HG03460 (cell line): ENCODE results near the gene POU2AF1.

Source experiments
- ATAC-seq: cut with Tn5 transposase; IDR thresholded peaks from one replicate; pipeline ENCODE4 v1.9.1; 2021; ENCODE audit not compliant: unreplicated experiment

Gene POU2AF1

DNA sequence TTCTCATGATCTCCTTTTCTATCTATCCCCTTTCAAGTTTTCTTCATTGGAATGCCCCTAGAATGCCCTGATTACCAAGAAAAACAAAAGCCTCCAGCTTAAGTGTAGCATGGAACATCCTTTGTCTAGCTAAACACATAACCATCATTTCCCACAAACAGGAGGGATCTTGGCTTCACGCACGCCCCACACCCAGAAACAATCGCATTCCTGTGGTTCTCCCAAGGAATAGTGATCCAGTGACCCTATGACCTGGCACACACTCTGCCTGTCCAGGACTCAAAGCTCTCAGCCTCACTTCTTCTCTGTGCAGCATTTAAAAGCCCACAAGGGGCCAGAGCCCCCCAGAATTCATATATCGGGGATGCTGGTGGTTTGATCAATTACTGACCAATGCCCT lies 9.3 kb upstream of the POU2AF1 start:
- ATAC-seq = no peak

DNA sequence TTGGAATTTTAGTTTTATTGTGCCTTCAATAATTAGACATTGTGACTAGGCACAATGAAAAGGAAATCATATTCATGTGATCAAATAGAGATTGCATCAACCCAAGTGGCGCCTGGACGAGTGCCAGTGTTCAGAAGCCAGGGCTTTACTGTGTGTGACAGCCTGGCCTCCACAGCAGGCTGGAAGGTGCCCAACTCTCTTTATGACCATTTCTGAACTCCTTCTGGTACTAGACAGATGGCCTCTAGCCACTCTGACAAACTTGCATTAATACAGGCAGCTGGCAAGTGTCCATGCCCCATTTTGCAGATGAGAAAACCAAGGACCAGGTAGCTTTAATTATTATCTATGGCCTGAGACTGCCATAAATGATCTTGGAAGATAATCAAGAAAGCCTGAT lies 8.3 kb upstream of the POU2AF1 start:
- no peak for ATAC-seq

DNA sequence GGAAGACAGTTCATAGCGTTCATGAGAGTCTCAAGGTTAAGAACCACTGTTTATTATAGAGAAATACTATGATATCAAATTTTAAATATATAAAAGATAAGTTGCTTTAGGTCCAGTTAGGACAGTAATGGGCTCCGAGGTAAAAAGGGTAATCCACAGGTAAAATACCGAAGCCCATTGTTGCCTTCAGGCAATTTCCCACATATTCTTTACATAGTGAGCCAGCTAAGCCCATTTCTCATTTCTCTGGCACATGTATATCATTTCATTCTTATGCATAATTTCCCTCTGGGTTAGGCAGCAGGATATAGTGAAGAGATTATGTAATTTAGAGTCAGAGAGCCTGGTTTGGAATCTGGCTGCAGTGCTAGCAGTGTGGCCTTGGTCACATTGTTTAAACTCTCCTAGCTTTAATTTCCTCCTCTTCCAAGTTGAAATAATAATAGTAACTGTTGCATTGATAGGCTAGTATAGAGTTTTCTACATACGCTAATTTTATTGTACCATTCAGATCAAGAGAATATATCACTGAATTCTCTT lies 7.6 kb upstream of the POU2AF1 start:
- ATAC-seq = no peak

- ATAC-seq = no peak
Observed at GRCh38 chr11:111384494-111384893, 5.4 kb upstream of the POU2AF1 start.

DNA sequence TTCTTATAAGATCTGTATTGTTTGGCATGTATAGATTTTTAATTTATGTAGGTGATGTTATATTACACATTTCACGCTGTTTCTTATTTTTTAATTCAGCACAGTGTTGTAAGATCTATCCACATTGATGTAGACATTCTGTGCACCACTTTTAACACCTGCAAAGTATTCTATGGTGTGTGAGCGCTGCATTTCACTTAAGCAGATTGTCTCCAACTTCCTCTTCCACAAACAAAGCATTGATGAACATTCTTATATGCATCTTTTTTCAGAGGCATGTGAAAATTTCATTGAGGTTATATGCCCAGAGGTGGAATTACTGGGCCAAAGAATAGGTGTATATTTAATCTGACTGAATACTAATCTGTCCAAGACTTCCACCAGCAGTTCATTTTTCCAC lies 3.4 kb upstream of the POU2AF1 start:
- no peak for ATAC-seq

GRCh38 chr11:111379602-111380136 lies 594 bp upstream of the POU2AF1 start:
- ATAC-seq = peak; percentile 41

DNA sequence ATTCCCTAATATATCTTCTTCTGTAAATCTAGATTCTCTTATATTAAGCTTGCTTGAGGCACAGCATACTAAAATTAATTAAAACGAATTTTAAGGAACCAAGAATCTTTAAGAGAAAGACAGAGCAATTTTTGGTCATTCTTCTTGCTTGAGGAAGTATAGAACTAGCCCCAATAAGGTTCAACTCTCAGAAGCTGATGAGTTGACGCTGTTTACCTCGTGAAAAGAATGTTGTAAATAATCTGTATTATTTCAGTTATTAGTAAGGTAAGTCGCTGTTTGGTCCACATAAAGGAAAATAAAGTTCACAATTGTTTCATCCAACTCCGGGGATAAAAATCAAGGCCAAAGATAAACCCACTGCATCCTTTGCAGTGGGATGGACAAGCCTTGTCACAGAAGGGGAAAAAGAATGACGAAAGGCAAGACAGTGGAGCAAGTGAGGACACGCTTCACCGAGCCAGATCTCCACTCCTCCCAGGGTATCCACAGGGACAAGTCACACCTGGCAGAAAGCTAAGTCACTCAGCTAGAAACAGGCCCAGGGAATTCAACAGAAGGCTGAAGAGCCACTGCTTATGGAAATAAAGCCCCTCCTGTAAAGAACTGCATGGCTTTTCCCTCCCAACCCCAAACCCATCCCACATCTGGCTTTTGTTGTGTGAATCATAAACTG lies 752 bp downstream of the POU2AF1 start:
- peak; percentile 1 for ATAC-seq

GRCh38 chr11:111376181-111376871 lies 2.7 kb downstream of the POU2AF1 start:
- no peak for ATAC-seq

DNA sequence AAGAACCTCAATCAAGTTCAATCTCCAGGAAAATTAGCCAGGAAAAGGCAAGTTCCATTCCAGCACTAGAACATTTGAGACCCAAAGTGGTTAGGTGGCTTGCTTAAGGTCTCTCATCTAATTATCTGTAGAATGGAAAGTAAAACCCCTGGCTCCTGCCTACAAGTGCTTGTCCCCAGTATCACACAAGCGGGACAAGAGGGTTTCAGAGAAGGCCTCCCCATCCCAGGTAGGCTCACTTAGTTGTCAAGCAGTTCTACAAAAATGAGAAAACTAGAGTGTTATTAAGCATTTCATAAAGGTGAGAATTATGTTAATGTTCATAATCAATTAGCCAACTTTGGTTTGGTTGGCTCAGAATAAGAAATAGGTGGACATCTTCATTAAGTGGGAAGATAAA lies 5.5 kb downstream of the POU2AF1 start:
- no peak for ATAC-seq

DNA sequence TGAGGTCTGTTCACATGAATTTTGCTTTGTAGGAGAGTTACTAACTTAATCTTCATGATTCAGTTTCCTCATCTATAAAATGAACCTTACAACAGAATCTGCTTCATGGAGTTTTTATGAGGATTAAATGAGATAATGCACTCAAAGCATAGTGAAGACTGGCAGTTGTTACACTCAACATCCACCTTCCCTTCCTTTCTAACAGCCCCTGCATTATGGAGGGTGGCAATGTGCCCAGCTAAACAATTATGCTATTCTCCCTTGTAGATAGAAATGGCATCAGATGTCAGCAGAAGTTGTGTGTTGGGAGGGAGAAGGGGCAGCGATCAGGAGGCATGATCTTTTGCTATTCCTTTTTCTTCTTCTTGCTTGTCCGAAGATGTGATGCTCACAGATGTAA lies 6.5 kb downstream of the POU2AF1 start:
- ATAC-seq = no peak

- peak; percentile 38 for ATAC-seq
Observed at GRCh38 chr11:111370902-111371578, 8.0 kb downstream of the POU2AF1 start.

DNA sequence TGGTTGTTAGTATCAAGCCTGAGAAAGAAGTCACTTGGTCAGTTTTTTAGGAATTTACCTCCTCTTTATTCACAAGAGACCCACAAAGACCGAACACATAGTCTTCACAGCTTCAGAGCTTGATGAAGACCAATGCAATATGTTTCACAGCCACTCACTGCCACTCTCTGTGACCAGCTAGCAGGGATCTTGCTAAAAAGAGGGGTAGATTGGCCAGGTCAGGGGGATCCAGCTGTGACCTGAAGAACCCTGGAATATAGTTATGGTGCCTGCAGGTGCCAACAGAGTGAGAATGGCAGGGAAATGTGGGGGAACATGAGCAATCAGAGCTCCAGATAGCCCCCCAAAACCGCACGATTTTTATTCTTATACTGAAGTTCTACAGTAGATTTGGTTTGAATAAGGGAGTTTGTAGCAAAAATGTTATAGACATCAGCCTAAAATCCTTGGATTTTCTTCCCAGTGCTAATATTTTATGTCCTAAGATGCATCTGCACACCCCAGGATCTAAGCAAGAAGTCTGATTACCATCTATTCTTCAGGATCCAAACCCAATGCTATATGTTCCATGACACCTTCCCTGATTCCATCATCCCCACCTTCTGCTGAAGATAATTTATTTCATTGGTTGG lies 8.7 kb downstream of the POU2AF1 start:
- no peak for ATAC-seq

DNA sequence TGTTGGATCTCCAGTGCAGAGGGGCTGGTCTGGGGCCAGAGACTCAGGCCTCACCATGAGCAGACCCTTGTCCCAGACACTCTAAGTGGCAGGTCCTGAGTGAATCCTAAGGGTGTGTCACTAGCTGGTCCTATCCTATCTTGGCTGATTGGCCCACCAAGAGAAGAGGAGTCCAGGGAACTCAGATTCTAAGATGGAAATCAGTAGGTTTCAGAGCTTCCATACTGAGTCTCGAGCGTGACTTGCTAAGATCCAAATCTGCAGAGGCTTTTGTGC lies 10.9 kb downstream of the POU2AF1 start:
- ATAC-seq = no peak

GRCh38 chr11:111367411-111368284 lies 11.4 kb downstream of the POU2AF1 start:
- peak; percentile 50 for ATAC-seq

- no peak for ATAC-seq
Observed at GRCh38 chr11:111366560-111367410, 12.3 kb downstream of the POU2AF1 start.

DNA sequence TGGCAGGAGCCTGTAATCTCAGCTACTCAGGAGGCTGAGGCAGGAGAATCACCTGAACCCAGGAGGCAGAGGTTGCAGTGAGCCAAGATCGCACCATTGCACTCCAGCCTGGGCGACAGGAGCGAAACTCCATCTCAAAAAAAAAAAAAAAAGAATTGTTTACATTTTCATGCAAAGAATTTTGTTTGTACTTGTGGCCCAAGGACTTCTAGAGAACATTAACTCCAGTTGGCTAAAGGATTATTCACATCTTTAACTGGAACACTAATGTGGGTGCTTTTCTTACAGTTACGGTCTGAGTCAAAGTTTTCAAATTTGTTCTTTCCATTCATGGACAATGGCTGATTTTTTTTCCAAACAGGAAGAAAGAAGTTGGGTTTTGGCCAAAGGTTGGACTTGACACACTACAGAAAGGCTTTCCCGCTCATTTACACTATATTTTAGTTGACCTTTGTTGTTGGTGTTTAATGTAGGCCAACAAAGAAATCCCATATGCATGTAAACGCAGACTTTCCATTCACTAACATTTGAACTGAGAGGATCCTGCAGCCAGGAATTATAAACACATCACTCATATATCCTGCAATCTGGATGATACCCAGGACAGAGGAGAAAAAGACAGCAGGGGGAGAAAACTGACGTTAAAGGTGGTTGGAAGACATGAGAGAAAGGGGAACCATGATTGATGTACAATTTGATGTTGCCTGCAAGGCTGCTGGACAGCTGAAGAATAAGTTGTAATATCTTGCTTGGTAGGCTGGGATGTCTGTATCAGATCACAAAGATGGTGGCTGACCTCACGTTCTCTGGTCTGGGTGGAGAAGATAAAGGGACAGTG lies 13.1 kb downstream of the POU2AF1 start:
- ATAC-seq = no peak

GRCh38 chr11:111364503-111364902 lies 14.6 kb downstream of the POU2AF1 start:
- no peak for ATAC-seq

DNA sequence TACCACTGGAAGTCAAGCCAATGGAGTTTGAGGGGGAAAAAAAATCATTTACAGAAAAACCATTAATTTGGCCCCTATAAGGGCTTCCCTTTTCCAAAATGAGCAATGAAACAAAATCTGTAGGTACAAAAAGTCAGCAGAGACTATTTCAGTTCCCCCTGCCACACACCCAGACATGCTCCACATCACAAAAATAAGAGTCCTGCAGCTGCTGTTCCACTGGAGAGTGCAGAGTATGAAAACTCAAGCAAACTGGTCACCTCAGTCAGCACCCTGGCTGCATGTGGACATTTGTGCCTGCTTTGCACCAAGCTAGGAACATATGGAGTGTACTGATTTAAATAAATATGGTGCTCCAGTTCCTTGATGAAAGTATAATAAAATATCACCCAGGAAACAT lies 15.1 kb downstream of the POU2AF1 start:
- no peak for ATAC-seq
